VCaP (cell line): Measurements from ENCODE around the gene TSKU.

Experiments
- H3K27ac ChIP-seq: fragments of 450-650 bp; 2 replicates; pipeline ENCODE4 v1.5.1; 2017
- CTCF ChIP-seq: fragments of 450-650 bp; conservative IDR thresholded peaks from 2 replicates; pipeline ENCODE4 v1.5.1; 2017; ENCODE audit warnings: mild to moderate bottlenecking, moderate library complexity

The TSKU gene

DNA sequence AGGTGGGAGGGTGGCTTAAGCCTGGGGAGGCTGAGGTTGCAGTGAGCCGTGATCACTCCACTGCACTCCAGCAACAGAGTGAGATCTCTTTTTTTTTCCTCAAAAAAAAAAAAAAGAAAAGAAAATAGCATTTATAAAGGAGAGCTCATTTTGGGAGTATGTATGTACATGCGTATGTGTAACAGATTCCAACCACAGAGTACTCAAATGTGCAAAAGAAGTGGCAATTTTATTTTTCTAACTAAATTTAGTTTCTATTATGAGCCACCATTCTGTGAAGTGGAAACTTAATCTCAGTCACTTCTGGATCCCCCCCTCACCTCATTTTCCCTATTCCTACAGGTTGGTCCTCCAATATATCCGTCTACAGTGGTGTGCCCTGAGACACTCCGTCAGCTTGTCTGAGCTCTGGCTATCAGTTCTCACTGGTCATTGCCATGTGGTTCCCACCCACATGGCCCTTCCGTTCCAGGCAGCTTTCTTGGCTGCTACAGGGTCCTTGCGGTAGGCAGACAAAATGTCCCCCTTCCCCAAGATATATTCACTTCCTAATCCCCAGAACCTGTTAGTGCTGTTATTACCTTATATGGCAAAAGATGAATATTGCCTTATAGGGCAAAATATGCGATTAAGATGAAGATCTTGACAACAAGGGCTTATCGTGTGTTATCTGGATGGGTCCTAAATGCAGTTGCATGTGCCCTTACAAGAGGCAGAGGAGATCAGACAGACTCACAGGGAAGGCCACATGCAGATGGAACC, 35.8 kb upstream of the TSKU start:
- no peak overlapping the region for H3K27ac ChIP-seq
- TF ChIP-seq CTCF = no peak

GRCh38 chr11:76747915-76748860, 35.0 kb upstream of the TSKU start:
- no peak for TF ChIP-seq CTCF
- no peak overlapping the region for H3K27ac ChIP-seq

GRCh38 chr11:76748948-76749347, 34.2 kb upstream of the TSKU start:
- no peak for TF ChIP-seq CTCF
- no peak overlapping the region for H3K27ac ChIP-seq

DNA sequence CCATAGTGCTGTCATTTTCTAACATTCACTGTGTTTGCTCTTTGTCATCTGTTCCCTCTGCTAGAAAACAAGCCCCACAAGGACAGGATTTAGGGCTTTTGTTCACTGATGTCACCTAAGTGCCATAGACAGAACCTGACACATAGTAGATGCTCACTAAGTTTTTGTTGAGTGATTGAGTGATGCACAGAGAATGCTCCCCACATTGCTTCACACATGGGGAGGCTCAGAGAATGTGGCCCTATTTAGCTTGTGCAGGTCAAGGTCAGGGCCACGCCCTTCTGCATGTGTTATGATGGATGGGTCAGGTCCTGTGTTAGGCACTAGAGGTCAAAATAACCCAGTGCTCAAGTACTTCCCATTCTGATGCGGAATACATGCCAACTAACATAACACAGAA, 33.1 kb upstream of the TSKU start:
- H3K27ac ChIP-seq = no peak overlapping the region
- TF ChIP-seq CTCF = no peak

- TF ChIP-seq CTCF = no peak
- no peak overlapping the region for H3K27ac ChIP-seq
Observed at GRCh38 chr11:76750746-76751145, 32.4 kb upstream of the TSKU start.

DNA sequence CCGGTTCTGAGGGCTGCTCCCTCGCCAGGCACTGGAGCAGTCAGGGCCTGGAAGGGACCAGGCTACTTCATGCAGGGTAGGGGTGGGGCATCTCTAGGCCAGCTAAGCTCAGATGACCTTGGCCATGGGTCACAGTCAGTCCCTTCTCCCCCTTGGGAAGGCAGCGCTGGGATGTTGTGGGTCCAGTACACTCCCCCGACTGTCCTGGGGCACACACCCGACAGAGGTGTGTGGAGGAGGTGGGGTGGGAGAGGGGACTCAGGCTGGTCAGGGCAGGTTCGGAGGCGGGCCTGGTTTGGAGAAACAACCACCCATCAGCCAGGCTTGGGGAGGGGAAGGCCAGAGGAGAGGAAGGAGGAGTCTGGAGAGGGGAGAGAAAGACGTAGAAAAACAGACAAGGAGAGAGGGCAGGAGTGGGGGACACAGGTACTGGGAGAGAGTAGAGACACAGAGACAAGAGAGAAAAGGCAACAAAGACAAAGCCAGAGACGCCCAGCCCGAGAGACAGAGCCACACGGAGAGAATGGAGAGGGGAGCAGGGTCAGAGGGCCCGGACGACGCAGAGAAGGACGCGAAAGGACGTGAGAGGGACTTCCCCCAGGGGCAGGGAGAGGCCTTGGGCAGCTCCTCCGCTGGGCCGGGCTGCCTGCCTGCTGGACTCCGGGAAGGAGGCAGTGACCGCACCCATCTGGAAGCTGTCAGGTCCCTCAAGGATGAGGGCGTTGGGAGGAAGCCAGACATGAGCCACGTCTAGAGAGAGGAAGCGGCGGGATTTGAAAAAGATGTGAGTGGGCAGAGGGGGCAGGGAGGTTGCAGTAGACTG, 30.6 kb upstream of the TSKU start:
- TF ChIP-seq CTCF = no peak
- no peak overlapping the region for H3K27ac ChIP-seq

GRCh38 chr11:76753449-76753848, 29.7 kb upstream of the TSKU start:
- no peak overlapping the region for H3K27ac ChIP-seq
- no peak for TF ChIP-seq CTCF
